IMR-90 (cell line): ENCODE data around the gene IFNE. TPM values are rescaled to one million over a fixed set of nuclear protein-coding genes. Genes with fewer than 3 reads are reported as not detected.

Experiments used
- ATAC-seq: fragments of 200-7000 bp; cut with Tn5 transposase; 2 replicates; pipeline ENCODE4 v1.9.1; 2020; ENCODE audit warnings: low read depth, mild to moderate bottlenecking, moderate library complexity
- BruUV-seq: library from RNA; stranded (reverse); fragments of 400-500 nt; replicated peaks from 2 replicates; lab custom pipeline; 2021; lab: Mats Ljungman, UMichigan
- CTCF ChIA-PET: fragments of 300-600 bp; formaldehyde crosslinking; extraction: SDS; loops from one replicate; lab custom pipeline; 2021; ENCODE audit warnings: antibody characterized with exemption; lab: Yijun Ruan, JAX
- POLR2A ChIA-PET: fragments of 300-600 bp; sonication (Branson Sonifier 250); formaldehyde crosslinking; loops from one replicate; lab custom pipeline; 2022; ENCODE audit warnings: antibody characterized with exemption; ENCODE audit not compliant: unreplicated experiment; lab: Charles Lee
- DNase-seq: peaks from one replicate; pipeline ENCODE4 v3.0.0; 2013
- H2AFZ ChIP-seq: replicated peaks from 2 replicates; pipeline ENCODE3; 2013; ENCODE audit warnings: low read length, mild to moderate bottlenecking; ENCODE audit not compliant: poor library complexity
- H2AK5ac ChIP-seq: 2 replicates; pipeline ENCODE4 v1.6.1; 2013; ENCODE audit warnings: low read depth, low read length, inconsistent platforms
- H2AK9ac ChIP-seq: replicated peaks from 2 replicates; pipeline ENCODE3; 2013; ENCODE audit warnings: mild to moderate bottlenecking, low read depth, low read length, moderate library complexity; ENCODE audit not compliant: poor library complexity
- H2BK120ac ChIP-seq: 2 replicates; pipeline ENCODE4 v1.6.1; 2013; ENCODE audit warnings: low read depth, low read length, inconsistent platforms
- H2BK15ac ChIP-seq: 3 replicates; pipeline ENCODE4 v1.6.1; 2013; ENCODE audit warnings: low read depth, low read length, inconsistent platforms
- H2BK20ac ChIP-seq: 2 replicates; pipeline ENCODE4 v1.6.1; 2013; ENCODE audit warnings: low read depth, mild to moderate bottlenecking, inconsistent platforms, low read length, moderate library complexity
- H2BK5ac ChIP-seq: 2 replicates; pipeline ENCODE4 v1.6.1; 2013; ENCODE audit warnings: mild to moderate bottlenecking, low read depth, low read length, inconsistent platforms; ENCODE audit not compliant: poor library complexity, severe bottlenecking
- H3K14ac ChIP-seq: replicated peaks from 2 replicates; pipeline ENCODE4 v1.6.1; 2013; ENCODE audit warnings: low read depth, low read length, inconsistent platforms
- H3K18ac ChIP-seq: 2 replicates; pipeline ENCODE4 v1.6.1; 2013; ENCODE audit warnings: low read depth, low read length, control low read depth
- H3K23ac ChIP-seq: 2 replicates; pipeline ENCODE4 v1.6.1; 2013; ENCODE audit warnings: low read depth, low read length, inconsistent platforms
- H3K27ac ChIP-seq: 2 replicates; pipeline ENCODE4 v1.5.1; 2013; ENCODE audit warnings: mild to moderate bottlenecking, control low read depth, low read length; ENCODE audit not compliant: insufficient read depth
- H3K27me3 ChIP-seq: 2 replicates; pipeline ENCODE4 v1.6.1; 2013; ENCODE audit warnings: low read length; ENCODE audit not compliant: control insufficient read depth, insufficient read depth
- H3K36me3 ChIP-seq: 2 replicates; pipeline ENCODE4 v1.6.1; 2013; ENCODE audit warnings: low read length, mixed read lengths; ENCODE audit not compliant: control insufficient read depth, insufficient read depth
- H3K4ac ChIP-seq: 2 replicates; pipeline ENCODE4 v1.6.1; 2013; ENCODE audit warnings: low read depth, low read length, inconsistent platforms
- H3K4me1 ChIP-seq: 2 replicates; pipeline ENCODE4 v1.6.1; 2013; ENCODE audit warnings: low read length, mixed read lengths; ENCODE audit not compliant: control insufficient read depth, insufficient read depth
- H3K4me2 ChIP-seq: 2 replicates; pipeline ENCODE4 v1.6.1; 2013; ENCODE audit warnings: low read depth, mild to moderate bottlenecking, control low read depth, low read length, moderate library complexity
- H3K4me3 ChIP-seq: 2 replicates; pipeline ENCODE4 v1.5.1; 2013; ENCODE audit warnings: low read depth, mild to moderate bottlenecking, control low read depth, low read length, moderate library complexity; ENCODE audit not compliant: insufficient read depth
- H3K56ac ChIP-seq: 2 replicates; pipeline ENCODE4 v1.6.1; 2013; ENCODE audit warnings: low read length, inconsistent platforms; ENCODE audit not compliant: insufficient read depth; ENCODE audit errors: extremely low read depth
- H3K79me1 ChIP-seq, 2 experiments: 2 replicates each; pipeline ENCODE4 v1.6.1; 2013; ENCODE audit warnings: low read length in 2 of 2, inconsistent platforms in 1 of 2, low read depth in 1 of 2
- H3K9ac ChIP-seq: 2 replicates; pipeline ENCODE4 v1.6.1; 2013; ENCODE audit warnings: low read depth, low read length, control low read depth
- H3K9me1 ChIP-seq: 2 replicates; pipeline ENCODE4 v1.6.1; 2013; ENCODE audit warnings: low read length, inconsistent platforms; ENCODE audit not compliant: insufficient read depth
- H3K9me3 ChIP-seq: 2 replicates; pipeline ENCODE4 v1.6.1; 2013; ENCODE audit warnings: low read length; ENCODE audit not compliant: control insufficient read depth, insufficient read depth
- H4K20me1 ChIP-seq: 2 replicates; pipeline ENCODE4 v1.6.1; 2013; ENCODE audit warnings: low read length, inconsistent platforms; ENCODE audit not compliant: insufficient read depth
- H4K5ac ChIP-seq: 2 replicates; pipeline ENCODE4 v1.6.1; 2013; ENCODE audit warnings: mild to moderate bottlenecking, low read depth, low read length, control low read depth
- H4K8ac ChIP-seq, 2 experiments: 2 replicates each; pipeline ENCODE4 v1.6.1; 2013; ENCODE audit warnings: low read depth in 2 of 2, low read length in 2 of 2, control low read depth in 1 of 2, inconsistent platforms in 1 of 2
- H4K91ac ChIP-seq: 2 replicates; pipeline ENCODE4 v1.6.1; 2013; ENCODE audit warnings: low read depth, low read length, inconsistent platforms; ENCODE audit not compliant: insufficient read depth
- CTCF ChIP-seq: conservative IDR thresholded peaks from 2 replicates; pipeline ENCODE4 v1.5.1; 2012; ENCODE audit warnings: mild to moderate bottlenecking, low read depth, low read length, improper control_type of control experiment
- MAFK ChIP-seq: IDR thresholded peaks from 2 replicates; pipeline ENCODE4 v1.6.1; 2012; ENCODE audit warnings: low read depth, low read length, improper control_type of control experiment
- WGBS, 2 experiments: methylation state at CpG; one replicate each; pipeline versions ENCODE4 v1.1.5 to v1.1.7; 2013; ENCODE audit warnings: missing lambda C conversion rate in 2 of 2; ENCODE audit not compliant: insufficient read length in 1 of 2; ENCODE audit errors: extremely low coverage in 2 of 2; 5-methylcytosine and 5-hydroxymethylcytosine counted together
- dilution Hi-C: fragments of 300-500 bp; cut with HindIII; formaldehyde crosslinking; loops from one replicate; pipeline ENCODE4 v1.14.3; 2018; ENCODE audit warnings: low sequenced_read_pairs; ENCODE audit not compliant: unreplicated experiment
- in situ Hi-C: fragments of 300-500 bp; cut with MboI; formaldehyde crosslinking; loops from 3 replicates; pipeline ENCODE4 v1.14.3; 2019; ENCODE audit warnings: low sequenced_read_pairs, inconsistent platforms, mixed read lengths
- intact Hi-C: fragments of 100-400 bp; cut with micrococcal nuclease; formaldehyde crosslinking; loops from 2 replicates; pipeline ENCODE4 v1.10.0; 2022
- polyA plus RNA-seq, 3 experiments: library from polyadenylated mRNA; depleted of rRNA; stranded (reverse); fragments of >200 nt; gene quantifications; 2 replicates each; pipeline ENCODE4 v1.2.3, GENCODE V29; 2012; ENCODE audit warnings: low replicate concordance in 1 of 3
- total RNA-seq: library from RNA; depleted of rRNA; stranded (reverse); fragments of >200 nt; gene quantifications from 2 replicates; pipeline ENCODE4 v1.2.3, GENCODE V29; 2012

The IFNE gene
- total and polyA plus RNA-seq, 2 of the 4 experiments (the other 2 are of a cell fraction), result 1.4 to 1.8 TPM

- in situ Hi-C loops (no loop called here), intact Hi-C loops (no loop called here), dilution Hi-C loops (no loop called here)
- H3K9ac ChIP-seq, result no peak overlapping the region
- no peak overlapping the region for H2BK15ac ChIP-seq
- no peak overlapping the region for H4K8ac ChIP-seq
- H2BK5ac ChIP-seq, result no peak overlapping the region
- H4K5ac ChIP-seq, result no peak overlapping the region
- H3K56ac ChIP-seq, result no peak overlapping the region
- no peaks in the 10 kb centered on the region for H3K9me1 ChIP-seq
- H4K20me1 ChIP-seq, result no peaks in the 10 kb centered on the region; the same call in 1 of the 2 replicates
- peaks cover 18% of the 10 kb centered on the region for H3K36me3 ChIP-seq
- DNase-seq (no peak), ATAC-seq (no peak)
- no peak overlapping the region for H3K4ac ChIP-seq
- H3K4me3 ChIP-seq, result no peak overlapping the region
- H3K9me3 ChIP-seq, result no peaks in the 10 kb centered on the region
- no peak overlapping the region for H2AK5ac ChIP-seq
- no peak overlapping the region for H3K4me2 ChIP-seq
- H2AFZ ChIP-seq, result no peak overlapping the region
- ChIA-PET POLR2A (interaction anchor here (0.6 kb wide), 1 partner anchor 93 kb away, joined by 3 read pairs; no protein-coding TSS in a partner anchor), CTCF (interaction anchor here (0.7 kb wide), 1 partner anchor 24 kb away, joined by 4 read pairs; no protein-coding TSS in a partner anchor)
- no peak overlapping the region for H3K27ac ChIP-seq
- no CpG with 5 or more reads among the region's 2 CpGs for WGBS, 2 experiments
- no peak overlapping the region for H2AK9ac ChIP-seq
- no peak overlapping the region for H2BK120ac ChIP-seq
- TF ChIP-seq CTCF (no peak), MAFK (no peak)
- H3K23ac ChIP-seq, result no peak overlapping the region
- no peak overlapping the region for H2BK20ac ChIP-seq
- BruUV-seq, result no TSS peak
- H3K27me3 ChIP-seq, result no peaks in the 10 kb centered on the region
- H3K79me1 ChIP-seq, result peaks cover 26 to 45% of the 10 kb centered on the region in 2 experiments
- no peak overlapping the region for H3K18ac ChIP-seq
- H3K4me1 ChIP-seq, result no peaks in the 10 kb centered on the region
- H4K91ac ChIP-seq, result no peak overlapping the region
- no peak overlapping the region for H3K14ac ChIP-seq
Observed at GRCh38 chr9:21524099-21524830, 42.2 kb upstream of the IFNE start.
